ENCODE measurements around the gene FOXO1.

DNA sequence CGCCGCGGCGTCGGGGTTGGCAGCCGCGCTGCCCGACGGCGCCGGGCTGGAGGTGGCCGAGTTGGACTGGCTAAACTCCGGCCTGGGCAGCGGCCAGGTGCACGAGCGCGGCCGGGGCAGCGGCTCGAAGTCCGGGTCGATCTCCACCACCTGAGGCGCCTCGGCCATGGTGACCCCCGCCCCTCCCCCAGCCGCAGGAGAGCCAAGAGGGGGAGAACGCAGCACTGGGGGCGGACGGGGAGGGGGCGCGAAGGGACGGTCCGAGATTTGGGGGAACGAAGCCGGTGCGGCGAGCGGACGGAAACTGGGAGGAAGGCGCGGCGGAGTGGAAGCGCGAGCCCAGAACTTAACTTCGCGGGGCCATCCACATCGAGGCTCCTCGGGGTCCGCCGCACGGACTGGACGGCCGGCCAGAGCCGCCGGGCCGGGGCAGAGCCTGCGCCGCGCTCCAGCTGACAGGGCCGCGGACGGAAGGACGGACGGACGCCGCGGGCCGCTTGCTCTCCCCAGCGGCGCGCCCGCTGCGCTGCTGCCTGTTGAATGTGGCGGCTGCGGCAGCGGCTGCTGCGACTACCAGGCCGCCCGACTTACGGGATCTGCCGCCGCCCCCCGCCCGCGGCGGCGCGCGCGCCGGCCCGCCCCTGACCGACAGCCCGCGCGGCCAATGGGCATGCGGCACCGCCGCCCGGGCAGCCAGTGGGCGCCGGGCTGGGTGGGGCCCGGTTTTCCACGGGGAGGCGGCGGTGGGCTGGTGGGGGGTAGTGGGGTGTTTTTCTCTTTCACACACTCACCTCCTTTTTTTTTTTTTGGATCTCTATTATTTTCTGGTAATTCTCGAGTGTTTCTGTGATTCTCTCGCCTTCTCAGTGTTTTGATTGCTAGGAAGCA lies at the start of gene FOXO1:
- no peak for TF ChIP-seq CTCF (conservative IDR thresholded peaks at IDR 0.05 in 1 of 2, IDR thresholded peaks at IDR 0.05 in 1 of 2; ENCODE audit: low read depth in 1 of 2, low read length in 2 of 2)
- no peak for TF ChIP-seq EZH2 (IDR thresholded peaks at IDR 0.05; ENCODE audit: low read length, missing control alignments)
